GM12864 (cell line): ENCODE data around the gene FBXL7.

ENCODE experiments used
- DNase-seq: peaks from one replicate; pipeline ENCODE4 v3.0.0-alpha.2; 2011; ENCODE audit warnings: low read depth
- H3K4me3 ChIP-seq: 2 replicates; pipeline ENCODE4 v1.5.1; 2011; ENCODE audit warnings: mild to moderate bottlenecking, low read depth, low read length, control low read depth
- CTCF ChIP-seq: IDR thresholded peaks from 2 replicates; pipeline ENCODE4 v1.5.1; 2011; ENCODE audit warnings: low read depth, mild to moderate bottlenecking, moderate library complexity, low read length, control low read depth, inconsistent platforms; ENCODE audit errors: missing control alignments

FBXL7 gene

GRCh38 chr5:15757619-15758018, 257.6 kb downstream of the FBXL7 start:
- no peak for DNase-seq
- TF ChIP-seq CTCF: no peak
- H3K4me3 ChIP-seq: no peak overlapping the region

GRCh38 chr5:15762668-15763067, 262.7 kb downstream of the FBXL7 start:
- DNase-seq: no peak
- no peak overlapping the region for H3K4me3 ChIP-seq
- no peak for TF ChIP-seq CTCF

- DNase-seq: no peak
- H3K4me3 ChIP-seq: no peak overlapping the region
- no peak for TF ChIP-seq CTCF
Measured at GRCh38 chr5:15763754-15764153, 263.8 kb downstream of the FBXL7 start.

GRCh38 chr5:15768936-15769335, 269.0 kb downstream of the FBXL7 start:
- H3K4me3 ChIP-seq: no peak overlapping the region
- no peak for TF ChIP-seq CTCF
- no peak for DNase-seq

- no peak for DNase-seq
- H3K4me3 ChIP-seq: no peak overlapping the region
- no peak for TF ChIP-seq CTCF
Measured at GRCh38 chr5:15772131-15772530, 272.2 kb downstream of the FBXL7 start.

GRCh38 chr5:15774632-15775031, 274.7 kb downstream of the FBXL7 start:
- no peak for TF ChIP-seq CTCF
- H3K4me3 ChIP-seq: no peak overlapping the region
- no peak for DNase-seq

GRCh38 chr5:15776346-15776745, 276.4 kb downstream of the FBXL7 start:
- H3K4me3 ChIP-seq: no peak overlapping the region
- no peak for DNase-seq
- TF ChIP-seq CTCF: no peak
